GM21529 (cell line): ENCODE results near the gene CR1L.
A peak's percentile ranks its signal among the peaks of the same experiment; 100 is the strongest.
"Not testable (repeated sequence)": the region's sequence is repeated elsewhere in the genome, so short reads cannot be mapped to it uniquely, and the experiment has no call there.

Experiments
- ATAC-seq: cut with Tn5 transposase; IDR thresholded peaks from one replicate; pipeline ENCODE4 v1.9.1; 2021; ENCODE audit not compliant: unreplicated experiment

Gene CR1L

DNA sequence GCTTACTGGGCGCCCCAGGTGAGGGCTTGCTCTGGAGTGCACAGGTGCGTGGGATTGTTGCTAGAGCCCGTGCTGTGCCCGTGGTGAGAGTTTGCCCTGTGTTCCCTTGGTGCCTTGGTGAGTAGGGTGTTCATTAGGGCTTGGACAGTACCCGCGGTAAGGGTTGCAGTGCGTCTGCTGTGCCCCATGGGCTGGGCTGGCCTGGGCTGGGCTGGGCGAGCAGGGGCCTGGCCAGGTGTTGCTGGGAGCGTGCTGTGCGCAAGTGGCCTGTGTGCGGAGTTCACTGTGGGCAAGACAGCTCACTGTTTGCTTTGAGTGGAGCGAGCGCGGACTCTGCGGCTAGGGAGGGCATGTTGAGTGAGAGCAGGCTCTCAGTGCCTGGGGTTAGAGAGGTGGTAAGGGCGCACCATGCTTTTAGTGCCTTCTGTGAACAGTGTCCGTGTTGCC lies 725 bp downstream of the CR1L start:
- ATAC-seq, result no peak

- ATAC-seq, result no peak
Measured at GRCh38 chr1:207646171-207646570, 1.2 kb downstream of the CR1L start.

GRCh38 chr1:207646944-207647579 lies 2.1 kb downstream of the CR1L start:
- ATAC-seq, result no peak

DNA sequence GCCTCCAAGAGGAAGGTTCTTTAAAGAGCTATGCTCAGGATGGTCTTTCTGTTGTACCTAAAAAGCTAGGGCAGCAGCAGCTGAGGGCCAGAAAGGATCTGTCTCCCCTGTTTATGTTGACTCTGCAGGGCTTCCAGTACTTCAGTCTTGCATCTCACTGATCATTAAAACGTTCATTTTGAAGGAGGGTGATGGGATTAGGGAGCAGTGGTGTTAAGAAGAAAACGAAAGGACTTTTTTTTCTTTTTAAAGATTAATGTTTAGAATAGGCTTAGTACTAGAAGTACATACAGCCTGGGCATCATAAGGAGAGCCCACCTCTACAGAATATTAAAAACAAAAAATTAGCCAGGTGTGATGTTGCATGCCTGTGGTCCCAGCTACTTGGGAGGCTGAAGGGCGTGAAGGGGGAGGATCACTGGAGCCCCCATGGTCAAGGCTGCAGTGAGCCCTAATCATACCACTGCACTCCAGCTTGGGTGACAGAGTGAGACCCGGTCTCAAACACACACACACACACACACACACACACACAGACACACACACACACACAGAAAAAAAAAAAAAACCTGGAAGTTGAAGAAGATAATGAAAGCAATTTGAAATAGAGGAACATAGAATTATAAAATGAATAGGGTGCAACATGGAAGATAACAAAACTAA lies 2.9 kb downstream of the CR1L start:
- ATAC-seq, result no peak

GRCh38 chr1:207648334-207649209 lies 3.6 kb downstream of the CR1L start:
- no peak for ATAC-seq

GRCh38 chr1:207649210-207649753 lies 4.3 kb downstream of the CR1L start:
- no peak for ATAC-seq

DNA sequence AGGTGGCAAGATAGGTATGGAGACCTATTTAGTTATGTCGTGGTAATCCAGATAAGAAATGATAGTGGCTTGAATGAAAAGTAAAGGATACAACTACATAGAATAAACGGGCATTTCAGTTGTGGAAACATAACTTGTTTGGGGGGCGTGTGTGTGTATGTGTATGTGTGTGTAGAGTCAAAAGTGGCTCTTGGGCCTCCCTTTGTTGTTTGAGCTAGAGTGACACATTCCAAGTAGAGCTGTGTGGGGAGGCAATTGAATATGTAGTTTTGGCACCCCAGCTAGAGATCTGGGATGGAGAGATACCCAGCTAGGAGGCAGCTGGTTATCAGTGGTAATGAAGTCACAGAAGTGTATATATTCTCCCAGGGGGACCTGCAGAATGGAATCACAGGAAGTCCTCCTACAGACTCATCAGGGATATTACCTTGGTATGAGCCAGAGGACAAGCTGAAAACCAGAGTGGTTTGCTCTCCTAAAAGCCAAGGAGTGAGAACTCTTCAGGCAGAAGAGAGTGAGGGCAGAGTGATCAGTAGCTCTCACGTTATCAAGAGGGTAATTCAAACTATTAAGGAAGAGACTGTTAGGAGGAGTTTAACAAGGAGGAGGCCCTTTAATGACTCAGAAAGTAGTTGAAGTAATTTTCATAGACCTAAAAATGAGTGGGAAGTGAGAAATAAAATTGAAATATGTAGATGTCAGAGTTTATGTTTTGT lies 5.1 kb downstream of the CR1L start:
- no peak for ATAC-seq

DNA sequence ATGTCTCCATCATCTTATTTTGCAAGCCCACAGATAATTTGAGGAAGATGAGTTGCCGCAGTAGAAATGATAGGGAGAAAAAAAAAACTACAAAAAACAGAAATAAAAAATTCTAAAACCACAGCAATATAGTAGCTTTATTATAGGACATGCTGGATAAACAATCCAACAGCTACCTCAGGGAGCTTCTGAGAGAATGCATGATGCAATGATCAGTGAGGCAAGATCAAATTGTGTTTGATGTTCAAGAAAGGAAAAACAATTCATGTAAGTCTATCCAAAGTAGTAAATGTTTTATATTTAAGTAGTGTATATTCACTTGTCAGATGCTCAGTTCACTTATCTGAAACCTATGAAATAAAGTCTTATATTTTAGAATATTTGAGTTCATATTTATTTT lies 6.7 kb downstream of the CR1L start:
- no peak for ATAC-seq

GRCh38 chr1:207654320-207654719 lies 9.4 kb downstream of the CR1L start:
- ATAC-seq, result no peak

GRCh38 chr1:207658408-207658807 lies 13.5 kb downstream of the CR1L start:
- no peak for ATAC-seq

- no peak for ATAC-seq
Measured at GRCh38 chr1:207658904-207659485, 14.1 kb downstream of the CR1L start.

DNA sequence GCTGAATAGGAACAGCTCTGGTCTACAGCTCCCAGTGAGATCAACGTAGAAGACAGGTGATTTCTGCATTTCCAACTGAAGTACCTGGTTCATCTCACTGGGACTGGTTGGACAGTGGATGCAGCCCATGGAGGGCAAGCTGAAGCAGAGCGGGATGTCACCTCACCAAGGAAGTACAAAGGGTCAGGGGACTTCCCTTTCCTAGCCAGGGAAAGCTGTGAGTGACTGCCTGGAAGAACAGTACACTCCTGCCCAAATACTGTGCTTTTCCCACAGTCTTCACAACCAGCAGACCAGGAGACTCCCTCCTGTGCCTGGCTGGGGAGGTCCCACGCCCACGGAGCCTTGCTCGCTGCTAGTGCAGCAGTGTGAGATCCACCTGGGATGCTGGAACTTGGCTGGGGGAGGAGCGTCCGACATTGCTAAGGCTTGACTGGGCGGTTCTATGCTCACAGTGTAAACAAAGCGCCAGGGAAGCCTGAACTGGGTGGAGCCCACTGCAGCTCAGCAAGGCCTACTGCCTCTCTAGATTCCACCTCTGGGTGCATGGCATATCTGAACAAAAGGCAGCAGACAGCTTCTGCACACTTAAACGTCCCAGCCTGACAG lies 14.7 kb downstream of the CR1L start:
- no peak for ATAC-seq

DNA sequence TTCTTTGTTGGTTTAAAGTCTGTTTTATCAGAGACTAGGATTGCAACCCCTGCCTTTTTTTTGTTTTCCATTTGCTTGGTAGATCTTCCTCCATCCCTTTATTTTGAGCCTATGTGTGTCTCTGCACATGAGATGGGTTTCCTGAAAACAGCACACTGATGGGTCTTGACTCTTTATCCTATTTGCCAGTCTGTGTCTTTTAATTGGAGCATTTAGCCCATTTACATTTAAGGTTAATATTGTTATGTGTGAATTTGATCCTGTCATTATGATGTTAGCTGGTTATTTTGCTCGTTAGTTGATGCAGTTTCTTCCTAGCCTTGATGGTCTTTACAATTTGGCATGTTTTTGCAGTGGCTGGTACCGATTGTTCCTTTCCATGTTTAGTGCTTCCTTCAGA lies 16.5 kb downstream of the CR1L start:
- ATAC-seq, result not testable (repeated sequence)

DNA sequence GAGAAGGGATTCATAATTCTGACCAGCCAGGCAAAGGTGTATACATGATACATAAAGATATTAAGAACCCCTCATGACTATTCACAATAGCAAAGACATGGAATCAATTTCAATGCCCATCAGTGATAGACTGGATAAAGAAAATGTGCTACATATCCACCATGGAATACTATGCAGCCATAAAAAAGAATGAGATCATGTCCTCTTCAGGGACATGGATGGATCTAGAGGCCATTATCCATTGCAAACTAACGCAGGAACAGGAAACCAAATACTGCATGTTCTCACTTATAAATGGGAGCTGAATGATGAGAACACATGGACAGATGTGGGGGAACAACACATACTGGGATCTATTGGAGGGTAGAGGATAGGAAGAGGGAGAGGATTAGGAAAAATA lies 21.4 kb downstream of the CR1L start:
- ATAC-seq, result no peak

DNA sequence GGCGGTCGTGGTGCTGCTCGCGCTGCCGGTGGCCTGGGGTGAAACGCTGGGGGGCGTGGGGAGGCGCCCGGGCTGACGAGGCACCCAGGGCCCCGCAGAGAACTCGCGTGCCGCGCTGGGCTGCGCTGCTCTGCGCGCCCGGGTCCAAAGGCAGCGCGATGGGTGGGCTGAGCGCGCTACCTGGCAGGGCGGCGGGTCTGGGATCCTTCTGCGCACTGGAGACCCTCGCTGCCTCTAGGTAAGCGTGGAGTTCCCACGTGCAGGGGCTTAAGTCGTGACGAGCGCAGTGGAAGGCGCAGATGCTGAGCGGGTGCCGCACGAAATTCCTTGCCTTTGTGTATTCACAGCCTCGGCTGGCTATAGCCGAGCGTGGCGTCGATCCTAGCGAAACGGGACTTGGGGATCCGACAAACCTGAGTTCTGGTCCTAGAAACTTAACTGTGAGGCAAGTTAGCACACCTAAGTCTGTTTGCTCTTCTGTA lies 24.6 kb downstream of the CR1L start:
- no peak for ATAC-seq

GRCh38 chr1:207670192-207670591 lies 25.3 kb downstream of the CR1L start:
- peak; percentile 68 for ATAC-seq

GRCh38 chr1:207670997-207671396 lies 26.1 kb downstream of the CR1L start:
- ATAC-seq, result no peak

DNA sequence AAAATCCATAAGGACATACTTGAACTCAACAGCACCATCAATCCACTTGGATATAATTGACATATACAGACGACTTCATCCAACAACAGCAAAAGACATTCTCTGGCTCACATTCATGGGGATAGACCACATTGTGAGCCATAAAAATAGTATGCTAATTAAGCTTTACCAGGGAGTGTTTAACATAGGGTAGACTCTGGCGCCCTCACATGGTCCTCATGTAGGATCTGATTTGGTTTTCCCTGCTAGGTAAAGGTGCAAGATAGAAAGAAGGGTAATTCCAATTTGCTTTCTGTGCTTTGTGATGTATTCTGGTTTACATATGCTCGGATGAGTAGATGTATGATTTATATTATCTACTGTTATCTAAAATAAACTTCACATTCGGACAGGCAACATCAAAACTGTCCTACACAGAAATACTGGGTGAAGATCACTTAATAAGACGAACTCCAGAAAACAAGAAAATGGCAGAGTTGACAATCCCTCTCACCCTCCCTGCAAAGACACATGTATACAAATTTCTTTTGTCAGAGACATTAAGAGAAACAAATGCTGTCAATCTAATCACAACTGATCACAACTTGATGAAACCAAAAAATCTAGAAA lies 27.7 kb downstream of the CR1L start:
- ATAC-seq, result no peak

DNA sequence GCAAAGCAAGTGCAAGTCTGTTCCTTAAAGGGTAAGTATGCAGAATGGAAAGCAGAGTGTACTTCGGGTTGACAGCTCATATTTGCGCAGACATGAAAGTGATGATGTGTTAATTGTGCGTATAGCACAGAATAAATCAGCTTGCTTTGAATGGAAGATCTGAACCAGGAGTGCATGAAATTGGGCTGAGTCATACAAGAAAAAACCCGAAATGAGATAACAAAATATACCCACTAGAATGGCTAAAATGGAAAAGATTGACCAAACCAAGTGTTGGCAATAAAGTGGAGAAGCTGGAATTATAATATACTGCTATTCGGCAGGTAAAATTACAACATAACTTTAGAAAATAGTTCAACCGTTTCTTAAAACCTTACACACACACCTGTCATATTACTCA lies 28.5 kb downstream of the CR1L start:
- ATAC-seq, result no peak

- ATAC-seq, result no peak
Measured at GRCh38 chr1:207676153-207676552, 31.2 kb downstream of the CR1L start.
